Lower leg skin (tissue), 4 donors: ENCODE data around the gene EPHB4. TPM values are rescaled to one million over a fixed set of nuclear protein-coding genes. Genes with fewer than 3 reads are reported as not detected.
"Not testable (repeated sequence)": the region's sequence is repeated elsewhere in the genome, so short reads cannot be mapped to it uniquely, and the experiment has no call there.

ENCODE experiments used
- DNase-seq, 2 donors: peaks; one replicate each; pipeline ENCODE4 v3.0.0-alpha.2; 2019; ENCODE audit warnings: low spot score in 2 of 2
- H3K4me3 ChIP-seq: fragments of 200-600 bp; sonication (generic); 2 replicates; pipeline ENCODE4 v1.5.1; 2017; ENCODE audit warnings: mild to moderate bottlenecking, low read depth; ENCODE audit not compliant: poor library complexity, severe bottlenecking
- CTCF ChIP-seq, 3 donors: fragments of 450-650 bp; IDR thresholded peaks; one replicate each; pipeline ENCODE4 v1.5.1; 2016; ENCODE audit warnings: antibody characterized with exemption in 3 of 3, mild to moderate bottlenecking in 3 of 3, moderate library complexity in 2 of 3
- POLR2A ChIP-seq, 2 donors: fragments of 450-650 bp; IDR thresholded peaks; one replicate each; pipeline ENCODE4 v1.6.1; 2016 to 2017; ENCODE audit warnings: antibody characterized with exemption in 2 of 2, mild to moderate bottlenecking in 1 of 2, moderate library complexity in 1 of 2
- WGBS, 2 donors: methylation state at CpG; one replicate each; pipeline ENCODE4 v1.1.5; 2018; 5-methylcytosine and 5-hydroxymethylcytosine counted together
- intact Hi-C: fragments of 100-400 bp; cut with DNase I; formaldehyde crosslinking; loops from one replicate; pipeline ENCODE4 v1.15.0; 2023; ENCODE audit warnings: low total_unique reads
- total RNA-seq, 4 donors: library from RNA; depleted of rRNA; stranded (reverse); fragments of >200 nt; gene quantifications; one replicate each; pipeline ENCODE4 v1.1.0, GENCODE V29; 2016

Gene EPHB4
- total RNA-seq, 4 donors from 2014 or later = 51.1 to 72.2 (median 60.9) TPM

GRCh38 chr7:100856871-100857282 lies 29.6 kb upstream of the EPHB4 start:
- intact Hi-C loops = loop anchor here (10.0 kb wide), 2 partner anchors 292 to 392 kb away; partner anchors contain the start of gene SPACDR
- 92 to 95% methylated on average over 16 of the region's 16 CpGs for WGBS, 2 donors
- DNase-seq = no peak
- H3K4me3 ChIP-seq = no peak overlapping the region
- TF ChIP-seq POLR2A (IDR thresholded peaks at IDR 0.05) = no peak

- intact Hi-C loops = loop anchor here (10.0 kb wide), 2 partner anchors 291 to 391 kb away; partner anchors contain the start of gene SPACDR
- WGBS, 2 donors = 94 to 97% methylated on average over 10 of the region's 10 CpGs
- no peak for DNase-seq
- TF ChIP-seq CTCF (IDR thresholded peaks at IDR 0.05) (no peak), POLR2A (IDR thresholded peaks at IDR 0.05) (no peak)
- no peak overlapping the region for H3K4me3 ChIP-seq
Observed at GRCh38 chr7:100855515-100855914, 28.2 kb upstream of the EPHB4 start.

- WGBS, 2 donors = 92 to 96% methylated on average over 9 of the region's 9 CpGs
- DNase-seq, H3K4me3 ChIP-seq: not testable (repeated sequence)
- intact Hi-C loops = loop anchor here (5.0 to 10.0 kb wide), 4 partner anchors 53 to 390 kb away; partner anchors contain the start of genes GIGYF1 and SPACDR
Observed at GRCh38 chr7:100854899-100855298, 27.6 kb upstream of the EPHB4 start.

- no peak for DNase-seq
- TF ChIP-seq CTCF (IDR thresholded peaks at IDR 0.05) = no peak
- TF ChIP-seq POLR2A (IDR thresholded peaks at IDR 0.05) = no peak
- intact Hi-C loops = loop anchor here (5.0 to 10.0 kb wide), 4 partner anchors 52 to 390 kb away; partner anchors contain the start of genes GIGYF1 and SPACDR
- 85 to 91% methylated on average over 14 of the region's 14 CpGs for WGBS, 2 donors
- no peak overlapping the region for H3K4me3 ChIP-seq
Observed at GRCh38 chr7:100854146-100854895, 27.0 kb upstream of the EPHB4 start.

- TF ChIP-seq CTCF (IDR thresholded peaks at IDR 0.05) (peak in 1 of 3 donors; percentile 83), POLR2A (IDR thresholded peaks at IDR 0.05) (no peak)
- WGBS, 2 donors = 0 to 1% methylated on average over 59 to 65 of the region's 71 CpGs
- intact Hi-C loops = loop anchor here (5.0 to 10.0 kb wide), 4 partner anchors 50 to 387 kb away; partner anchors contain the start of genes GIGYF1 and SPACDR
- DNase-seq = peak; percentile 86 to 98
- H3K4me3 ChIP-seq = peak within 1 kb of the TSS; percentile 90
Observed at GRCh38 chr7:100852048-100852872, 24.9 kb upstream of the EPHB4 start, which contains the start of gene SLC12A9. Gene SLC12A9 (plus strand): TSS chr7:100852713. CDS start chr7:100854198, 1,485 bp downstream.

- H3K4me3 ChIP-seq = no peak overlapping the region
- no peak for DNase-seq
- intact Hi-C loops = no loop called here
- WGBS, 2 donors = 78 to 88% methylated on average over 4 of the region's 4 CpGs
- TF ChIP-seq CTCF (IDR thresholded peaks at IDR 0.05) = no peak
Observed at GRCh38 chr7:100847360-100847759, 20.0 kb upstream of the EPHB4 start.
